GM18526 (cell line): ENCODE results near the gene ANP32A.

Experiments used
- POLR2A ChIP-seq: IDR thresholded peaks from 3 replicates; pipeline ENCODE4 v1.6.1; 2011; ENCODE audit not compliant: insufficient read length; ENCODE audit errors: extremely low read depth

ANP32A gene

GRCh38 chr15:68820295-68821189 lies at the start of gene ANP32A:
ANP32A (minus strand) TSS chr15:68820895; CDS start chr15:68820751, 144 bp downstream.
- peak; percentile 38 for TF ChIP-seq POLR2A

GRCh38 chr15:68868296-68868695 lies 47.6 kb upstream of the ANP32A start:
- no peak for TF ChIP-seq POLR2A

GRCh38 chr15:68862415-68862814 lies 41.7 kb upstream of the ANP32A start:
- no peak for TF ChIP-seq POLR2A

- TF ChIP-seq POLR2A, result no peak
These were observed 31.8 kb upstream of the ANP32A start for GRCh38 chr15:68852461-68852860.

GRCh38 chr15:68851971-68852370 lies 31.3 kb upstream of the ANP32A start:
- TF ChIP-seq POLR2A, result no peak

GRCh38 chr15:68849497-68849896 lies 28.8 kb upstream of the ANP32A start:
- no peak for TF ChIP-seq POLR2A

- TF ChIP-seq POLR2A, result no peak
These were observed 26.2 kb upstream of the ANP32A start for GRCh38 chr15:68846851-68847439.

GRCh38 chr15:68844856-68845550 lies 24.3 kb upstream of the ANP32A start:
- no peak for TF ChIP-seq POLR2A

- TF ChIP-seq POLR2A, result no peak
These were observed 23.0 kb upstream of the ANP32A start for GRCh38 chr15:68843425-68844311.

GRCh38 chr15:68842958-68843357 lies 22.3 kb upstream of the ANP32A start:
- TF ChIP-seq POLR2A, result no peak

GRCh38 chr15:68834346-68834745 lies 13.7 kb upstream of the ANP32A start:
- TF ChIP-seq POLR2A, result no peak

- TF ChIP-seq POLR2A, result no peak
These were observed 13.1 kb upstream of the ANP32A start for GRCh38 chr15:68833700-68834331.

- TF ChIP-seq POLR2A, result no peak
These were observed 9.6 kb upstream of the ANP32A start for GRCh38 chr15:68830141-68830785.

GRCh38 chr15:68829068-68829467 lies 8.4 kb upstream of the ANP32A start:
- no peak for TF ChIP-seq POLR2A

- no peak for TF ChIP-seq POLR2A
These were observed 2.9 kb upstream of the ANP32A start for GRCh38 chr15:68823561-68823960.
